GM12865 (cell line): Measurements from ENCODE around the gene LOXL1.
"Not testable (repeated sequence)": the region's sequence is repeated elsewhere in the genome, so short reads cannot be mapped to it uniquely, and the experiment has no call there.

Experiments
- DNase-seq: peaks from one replicate; pipeline ENCODE4 v3.0.0; 2010; ENCODE audit warnings: low read depth
- H3K4me3 ChIP-seq: 2 replicates; pipeline ENCODE4 v1.5.1; 2011; ENCODE audit warnings: mild to moderate bottlenecking, low read depth, low read length, control low read depth
- TF ChIP-seq, protein P1 (sequence below): IDR thresholded peaks from 2 replicates; pipeline ENCODE4 v1.5.1; 2011; ENCODE audit warnings: low read length, control low read depth, low read depth, inconsistent platforms; ENCODE audit not compliant: insufficient read depth; ENCODE audit errors: missing control alignments

The LOXL1 gene

GRCh38 chr15:73965094-73965757 is 39.0 kb downstream of the LOXL1 start:
- peak overlapping the region; percentile 31 for H3K4me3 ChIP-seq
- TF ChIP-seq, protein P1, sequence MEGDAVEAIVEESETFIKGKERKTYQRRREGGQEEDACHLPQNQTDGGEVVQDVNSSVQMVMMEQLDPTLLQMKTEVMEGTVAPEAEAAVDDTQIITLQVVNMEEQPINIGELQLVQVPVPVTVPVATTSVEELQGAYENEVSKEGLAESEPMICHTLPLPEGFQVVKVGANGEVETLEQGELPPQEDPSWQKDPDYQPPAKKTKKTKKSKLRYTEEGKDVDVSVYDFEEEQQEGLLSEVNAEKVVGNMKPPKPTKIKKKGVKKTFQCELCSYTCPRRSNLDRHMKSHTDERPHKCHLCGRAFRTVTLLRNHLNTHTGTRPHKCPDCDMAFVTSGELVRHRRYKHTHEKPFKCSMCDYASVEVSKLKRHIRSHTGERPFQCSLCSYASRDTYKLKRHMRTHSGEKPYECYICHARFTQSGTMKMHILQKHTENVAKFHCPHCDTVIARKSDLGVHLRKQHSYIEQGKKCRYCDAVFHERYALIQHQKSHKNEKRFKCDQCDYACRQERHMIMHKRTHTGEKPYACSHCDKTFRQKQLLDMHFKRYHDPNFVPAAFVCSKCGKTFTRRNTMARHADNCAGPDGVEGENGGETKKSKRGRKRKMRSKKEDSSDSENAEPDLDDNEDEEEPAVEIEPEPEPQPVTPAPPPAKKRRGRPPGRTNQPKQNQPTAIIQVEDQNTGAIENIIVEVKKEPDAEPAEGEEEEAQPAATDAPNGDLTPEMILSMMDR = no peak
- DNase-seq = peak; percentile 64

DNA sequence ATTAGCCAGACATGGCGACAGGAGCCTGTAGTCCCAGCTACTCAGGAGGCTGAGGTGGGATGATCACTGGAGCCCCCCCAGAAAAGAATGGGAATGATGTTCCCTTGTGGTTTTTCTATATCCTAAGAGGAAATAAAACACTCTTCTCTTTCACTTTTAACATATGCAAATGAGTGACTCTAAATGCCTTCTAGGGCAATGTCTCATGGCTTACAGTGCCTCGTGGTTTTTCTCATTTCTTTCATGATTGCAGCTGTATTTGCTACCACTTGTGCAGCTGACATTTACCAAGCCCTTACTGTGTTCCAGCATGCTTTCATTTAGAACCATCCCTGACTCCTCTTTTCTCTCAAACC is 39.5 kb downstream of the LOXL1 start:
- H3K4me3 ChIP-seq = peak overlapping the region; percentile 31
- TF ChIP-seq, protein P1 = no peak
- peak; percentile 76 for DNase-seq

DNA sequence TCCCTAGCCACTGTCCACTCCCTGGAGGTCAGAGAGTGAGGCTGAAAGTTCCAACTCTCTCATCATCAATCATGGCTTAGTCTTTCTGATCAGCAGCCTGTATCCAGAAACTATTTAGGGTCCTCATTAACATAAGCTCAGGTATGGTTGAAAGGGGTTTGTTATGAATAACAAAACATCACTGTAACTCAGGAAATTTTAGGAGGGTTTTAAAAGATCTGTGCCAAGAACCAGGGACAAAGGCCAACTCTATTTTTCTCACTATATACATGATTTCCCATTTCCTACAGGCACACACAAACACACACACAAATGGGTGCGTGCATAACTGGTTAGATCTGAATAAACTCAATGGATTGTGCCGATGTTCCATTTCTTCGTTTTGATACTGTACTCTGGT is 42.2 kb downstream of the LOXL1 start:
- H3K4me3 ChIP-seq = no peak overlapping the region
- DNase-seq = no peak
- TF ChIP-seq, protein P1 = no peak

DNA sequence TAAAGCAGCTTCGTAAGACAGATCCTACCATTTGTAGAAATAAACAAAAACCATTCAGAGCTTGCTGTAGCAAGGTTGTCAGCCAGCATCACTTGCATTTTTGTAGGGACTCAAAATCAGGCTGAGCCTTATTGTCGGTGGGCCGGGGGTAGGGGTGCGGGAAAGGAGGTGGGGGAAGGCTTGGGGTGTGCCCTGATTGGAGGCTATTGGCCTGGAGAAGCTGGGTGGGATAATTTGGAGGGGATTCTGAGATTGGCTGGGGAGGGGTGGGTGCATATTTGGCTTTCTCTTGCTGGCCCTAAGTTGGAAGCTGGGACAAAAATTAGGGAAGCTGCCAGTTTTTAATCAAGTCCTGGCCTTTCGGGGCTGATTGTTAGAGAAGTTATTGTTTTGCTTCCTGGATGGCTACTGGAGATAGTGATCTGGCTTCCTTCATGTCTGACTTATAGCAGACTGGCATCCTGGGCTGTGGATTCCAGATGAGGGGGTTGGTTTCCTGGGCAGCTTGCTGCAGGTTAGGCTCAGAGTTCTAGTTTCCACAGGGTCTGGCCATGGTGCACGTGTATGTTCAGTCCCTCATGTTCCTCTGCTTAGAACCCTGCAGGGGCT is 43.0 kb downstream of the LOXL1 start:
- no peak overlapping the region for H3K4me3 ChIP-seq
- TF ChIP-seq, protein P1 = no peak
- DNase-seq = no peak

DNA sequence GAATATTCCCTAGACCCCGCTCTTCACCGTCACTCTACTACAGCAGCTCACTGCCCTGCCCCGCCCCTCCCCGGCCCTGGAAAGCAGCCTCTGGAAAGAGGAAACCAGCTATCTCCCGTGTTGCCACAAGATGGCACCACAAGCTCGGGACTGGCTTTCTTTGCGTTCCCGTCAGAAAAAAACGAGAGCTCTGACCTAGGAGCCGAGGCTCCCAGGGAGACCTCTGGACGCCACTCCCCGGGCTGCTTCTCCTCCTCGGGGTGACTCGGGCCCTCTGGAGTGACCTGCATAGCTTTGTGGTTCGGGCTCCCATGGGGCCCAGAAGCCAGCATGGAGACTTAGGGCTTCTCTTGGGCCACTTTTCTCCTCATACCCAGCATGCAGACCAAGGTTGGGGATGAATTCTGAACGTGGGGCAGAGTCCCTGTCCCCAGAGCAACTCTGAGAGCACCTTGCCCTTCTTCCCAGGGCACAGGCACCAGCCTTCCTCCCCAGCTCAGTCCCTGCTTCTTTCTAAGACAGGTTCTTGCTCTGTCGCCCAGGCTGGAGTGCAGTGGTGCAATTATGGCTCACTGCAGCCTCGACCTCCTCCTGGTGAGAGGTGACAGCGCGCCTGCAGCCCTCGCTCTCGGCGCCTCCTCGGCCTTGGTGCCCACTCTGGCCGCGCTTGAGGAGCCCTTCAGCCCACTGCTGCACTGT is 46.9 kb downstream of the LOXL1 start:
- TF ChIP-seq, protein P1 = peak; percentile 88
- H3K4me3 ChIP-seq = no peak overlapping the region
- DNase-seq = peak; percentile 84

DNA sequence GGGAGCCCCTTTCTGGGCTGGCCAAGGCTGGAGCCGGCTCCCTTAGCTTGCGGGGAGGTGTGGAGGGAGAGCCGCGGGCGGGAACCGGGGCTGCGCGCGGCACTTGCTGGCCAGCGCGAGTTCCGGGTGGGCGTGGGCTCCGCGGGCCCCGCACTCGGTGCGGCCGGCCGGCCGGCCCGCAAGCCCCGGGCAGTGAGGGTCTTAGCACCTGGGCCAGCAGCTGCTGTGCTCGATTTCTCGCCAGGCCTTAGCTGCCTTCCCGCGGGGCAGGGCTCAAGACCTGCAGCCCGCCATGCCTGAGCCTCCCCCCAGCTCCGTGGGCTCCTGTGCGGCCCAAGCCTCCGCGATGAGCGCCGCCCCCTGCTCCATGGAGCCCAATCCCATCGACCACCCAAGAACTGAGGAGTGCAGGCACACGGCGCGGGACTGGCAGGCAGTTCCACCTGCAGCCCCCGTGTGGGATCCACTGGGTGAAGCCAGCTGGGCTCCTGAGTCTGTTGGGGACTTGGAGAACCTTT is 47.5 kb downstream of the LOXL1 start:
- DNase-seq, H3K4me3 ChIP-seq: not testable (repeated sequence)

DNA sequence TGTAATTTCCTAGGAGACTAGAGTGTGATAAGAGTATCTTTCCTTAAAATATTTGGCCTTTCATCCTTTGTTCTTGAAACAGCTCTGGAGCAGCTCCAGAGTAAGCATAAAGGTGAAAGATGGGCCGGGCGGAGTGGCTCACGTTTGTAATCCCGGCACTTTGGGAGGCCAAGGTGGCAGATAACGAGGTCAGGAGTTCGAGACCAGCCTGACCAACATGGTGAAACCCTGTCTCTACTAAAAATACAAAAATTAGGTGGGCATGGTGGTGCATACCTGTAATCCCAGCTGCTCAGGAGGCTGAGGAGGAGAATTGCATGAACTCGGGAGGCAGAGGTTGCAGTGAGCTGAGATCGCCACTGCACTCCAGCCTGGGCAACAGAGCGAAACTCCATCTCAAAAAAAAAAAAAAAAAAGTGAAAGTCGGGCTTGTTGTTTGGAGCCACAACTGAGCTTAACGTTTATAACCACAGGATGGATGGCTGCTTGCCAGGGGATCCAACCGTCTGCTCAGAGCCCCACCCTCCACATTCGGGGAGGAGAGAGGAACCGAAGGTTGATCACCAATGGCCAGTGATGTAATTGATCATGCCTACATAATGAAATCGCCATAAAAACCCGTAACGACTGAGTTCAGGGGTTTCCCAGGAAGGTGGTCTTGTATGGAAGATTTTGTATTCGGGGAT is 49.3 kb downstream of the LOXL1 start:
- peak; percentile 49 for DNase-seq
- not testable (repeated sequence) for H3K4me3 ChIP-seq
